NCI-H1105 treated with DMSO at 0.1 percent for 48 hours (cell line): Measurements from ENCODE around the gene RAB2B.

ENCODE experiments used
- DNase-seq: peaks from one replicate; lab custom pipeline; 2025; lab: John Stamatoyannopoulos, UW

Gene RAB2B

DNA sequence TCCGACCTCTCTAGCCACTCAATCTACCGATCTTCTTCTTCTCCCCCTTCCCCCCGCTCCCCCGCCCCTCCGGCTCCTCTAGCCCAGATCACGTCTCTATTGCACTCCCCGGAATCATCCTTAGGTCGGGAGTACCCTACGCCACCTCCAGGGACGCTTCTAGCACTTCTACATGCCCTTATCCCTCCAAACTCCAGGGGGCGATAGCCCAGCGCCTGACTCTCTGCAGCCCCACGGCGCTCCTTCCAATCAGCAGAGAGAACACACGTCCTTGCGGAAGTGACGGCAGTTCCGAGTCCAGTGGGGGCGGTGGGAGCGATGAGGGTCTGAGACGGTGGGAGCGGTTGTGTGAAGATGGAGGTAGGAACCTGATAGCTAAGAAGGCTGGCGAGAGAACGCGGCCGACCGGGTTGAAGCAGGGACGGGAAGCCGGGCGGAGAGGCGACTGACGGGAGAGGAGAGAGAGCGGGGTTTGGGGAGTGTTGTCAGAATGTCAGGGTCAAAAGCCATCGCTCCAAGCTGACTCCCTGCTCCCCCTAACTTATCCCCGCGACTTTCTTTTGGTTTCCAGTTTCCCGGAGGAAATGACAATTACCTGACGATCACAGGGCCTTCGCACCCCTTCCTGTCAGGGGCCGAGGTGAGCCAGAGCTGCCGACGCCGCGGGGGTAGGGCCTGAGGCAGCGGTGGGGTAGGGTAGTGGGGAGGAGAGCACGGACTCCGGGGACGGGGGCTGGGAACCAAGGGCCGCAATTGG lies at the start of gene RAB2B, which contains the start of gene TOX4:
Gene RAB2B, minus strand, starts transcription at position 35 of the 757 bp plus-strand sequence. CDS start 87 bp downstream, outside the sequence.
Gene TOX4, plus strand, starts transcription at position 271 of the 757 bp plus-strand sequence. Its CDS starts 84 bp downstream, at position 355.
- peak; percentile 98 for DNase-seq

DNA sequence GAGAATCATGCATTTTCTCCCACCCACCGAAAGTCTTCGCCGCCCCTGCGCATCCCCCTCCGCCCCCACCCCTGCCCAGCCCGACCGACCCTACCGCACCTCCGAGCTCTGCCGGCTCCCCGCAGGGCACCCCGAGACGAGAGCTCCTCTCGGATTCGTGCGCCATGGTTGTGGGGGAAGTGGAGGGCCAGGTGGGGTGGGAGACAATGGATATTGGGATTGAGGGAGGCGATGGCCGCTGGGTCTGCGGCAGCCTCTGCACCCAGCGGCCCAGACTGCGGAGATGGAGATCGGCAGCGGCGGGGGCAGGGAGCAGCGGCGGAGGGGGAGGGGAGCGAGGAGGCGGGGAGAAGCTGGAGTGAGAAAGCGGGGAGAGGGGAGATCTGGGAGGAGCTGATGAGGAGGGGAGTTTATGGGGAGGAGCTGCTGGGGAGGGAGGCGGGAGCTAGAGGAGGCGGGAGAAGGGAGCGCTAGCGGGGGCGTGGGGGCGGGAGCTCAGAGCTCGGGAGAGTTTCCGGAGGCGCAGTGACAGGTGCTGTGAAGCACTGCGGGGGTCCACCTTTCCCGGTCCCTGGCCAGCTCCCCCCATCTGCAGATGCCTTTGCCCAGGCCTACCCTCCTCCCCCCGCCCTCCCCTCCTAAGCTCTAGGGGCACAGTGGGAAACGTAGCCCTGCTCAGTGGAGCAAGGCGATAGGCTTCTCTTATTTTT lies 49.4 kb upstream of the RAB2B start, which contains the start of gene SALL2:
Gene SALL2, minus strand, starts transcription at position 385 of the 710 bp plus-strand sequence. Its CDS starts 219 bp downstream, at position 166.
- peak; percentile 91 for DNase-seq

DNA sequence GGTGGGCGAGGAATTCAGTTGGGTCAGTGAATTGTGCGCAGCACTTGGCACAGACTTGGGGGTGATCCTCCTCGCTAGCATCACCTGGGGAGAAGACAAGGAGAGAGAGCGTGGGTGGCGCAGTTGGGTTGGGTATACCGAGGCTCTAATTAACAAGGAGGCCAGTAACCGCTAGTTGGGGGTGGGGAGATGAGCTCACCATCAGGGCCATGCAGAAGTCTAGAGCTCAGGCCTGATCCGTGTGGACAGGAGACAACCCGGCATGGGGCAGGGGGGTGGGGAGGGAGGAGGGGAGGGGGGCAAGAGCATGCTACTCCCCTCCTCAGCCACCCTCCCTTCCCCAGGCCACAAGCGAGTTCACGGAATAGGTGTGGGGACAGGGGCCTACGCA lies 48.8 kb upstream of the RAB2B start:
- DNase-seq = peak; percentile 11

DNA sequence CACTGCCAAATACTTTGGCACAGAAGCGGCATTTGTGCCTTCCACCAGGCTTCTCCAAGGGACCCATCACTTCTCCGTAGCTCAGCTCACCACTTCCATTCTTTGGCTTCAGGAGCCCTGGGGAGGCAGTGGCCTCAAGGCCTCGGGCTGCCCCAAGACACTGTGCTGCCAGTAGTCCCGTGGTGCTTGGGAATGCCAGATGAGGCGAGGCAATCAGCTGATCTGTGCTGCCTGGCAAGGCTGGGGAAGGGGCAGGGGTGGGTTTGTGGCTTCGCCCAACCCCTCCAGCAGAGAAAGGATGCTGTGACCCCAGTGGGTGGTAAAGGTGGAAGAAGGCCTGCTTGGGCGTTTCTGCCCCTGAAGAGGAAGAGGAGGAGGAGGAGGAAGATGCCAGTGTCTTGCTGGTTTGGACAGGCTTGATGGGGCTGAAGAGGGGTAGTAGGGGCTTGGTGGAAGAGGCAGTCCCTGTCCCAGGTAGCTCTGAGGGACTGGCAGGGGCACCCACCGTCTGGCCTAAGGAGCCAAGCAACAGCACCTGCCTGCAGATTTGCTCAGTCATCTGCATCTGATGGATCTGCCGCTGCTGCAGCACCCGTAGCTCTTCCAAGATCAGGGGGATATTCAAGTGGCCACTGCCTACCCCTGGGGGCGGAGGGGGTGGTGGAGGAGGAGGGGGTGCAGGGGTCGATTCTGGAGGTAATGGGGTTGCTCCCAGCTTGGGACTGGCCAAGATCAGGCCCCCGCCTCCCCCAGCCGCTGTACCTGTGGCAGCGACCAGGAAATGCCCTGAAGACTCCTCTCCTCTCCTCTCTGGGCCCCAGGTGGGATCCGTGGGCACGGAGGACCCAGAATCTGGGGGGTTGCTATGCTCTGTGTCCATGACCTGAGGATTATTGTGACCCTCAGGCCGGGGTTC lies 48.1 kb upstream of the RAB2B start:
- DNase-seq = no peak

DNA sequence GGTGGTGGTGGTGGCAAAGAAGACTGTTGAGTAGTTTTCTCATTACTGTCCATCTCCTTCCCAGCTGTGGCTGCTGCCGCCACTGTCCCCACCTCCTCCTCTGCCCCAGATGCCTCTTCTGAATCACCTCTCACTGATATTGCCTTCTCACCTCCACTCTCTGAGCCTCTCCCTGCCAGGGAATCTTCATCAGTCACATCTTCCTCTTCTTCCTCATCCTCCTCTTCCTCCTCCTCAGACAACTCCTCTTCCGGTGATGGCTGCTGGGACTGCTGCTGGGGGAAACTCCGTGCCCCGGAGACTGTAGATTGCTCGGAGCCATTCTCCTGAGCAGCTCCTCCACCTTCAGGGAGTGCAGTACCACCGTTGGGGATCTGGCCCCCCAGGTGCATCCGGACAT lies 46.4 kb upstream of the RAB2B start:
- DNase-seq = no peak

DNA sequence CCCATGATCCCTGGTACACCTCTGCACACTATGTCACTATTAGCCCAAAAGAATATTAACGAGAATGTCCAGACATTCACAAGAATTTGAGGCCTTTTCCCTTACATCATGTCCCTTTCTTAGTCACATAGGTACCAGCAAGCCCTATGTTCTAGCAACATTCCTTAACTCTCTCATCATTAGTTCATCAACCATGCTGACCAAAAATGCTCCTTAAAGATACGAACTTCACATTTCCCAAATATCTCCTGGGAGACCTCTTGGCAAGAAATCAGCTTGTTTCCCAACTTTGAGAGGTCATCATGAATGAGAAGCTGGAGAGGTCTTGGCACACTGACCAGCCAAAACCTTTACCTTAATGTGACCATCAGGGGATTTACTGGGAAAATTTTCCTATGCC lies 44.7 kb upstream of the RAB2B start:
- no peak for DNase-seq

DNA sequence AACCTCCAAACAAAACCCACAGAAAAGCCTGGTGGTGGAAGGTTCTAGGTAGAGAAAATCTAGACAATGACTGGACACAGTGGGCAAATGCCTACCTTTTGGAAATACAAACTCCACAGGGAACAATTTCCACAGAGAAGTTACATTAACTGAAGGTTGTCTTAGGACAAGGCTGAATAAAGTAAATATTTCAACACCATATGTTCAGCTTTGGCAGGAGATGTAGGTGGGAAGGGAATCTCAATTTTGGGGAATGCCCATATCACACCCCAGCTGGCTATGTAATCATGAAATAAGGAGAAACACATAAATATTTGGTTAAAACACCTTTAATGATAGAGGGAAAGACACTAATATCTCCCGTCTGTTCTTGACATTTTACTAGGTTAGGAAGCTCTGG lies 44.0 kb upstream of the RAB2B start:
- no peak for DNase-seq

DNA sequence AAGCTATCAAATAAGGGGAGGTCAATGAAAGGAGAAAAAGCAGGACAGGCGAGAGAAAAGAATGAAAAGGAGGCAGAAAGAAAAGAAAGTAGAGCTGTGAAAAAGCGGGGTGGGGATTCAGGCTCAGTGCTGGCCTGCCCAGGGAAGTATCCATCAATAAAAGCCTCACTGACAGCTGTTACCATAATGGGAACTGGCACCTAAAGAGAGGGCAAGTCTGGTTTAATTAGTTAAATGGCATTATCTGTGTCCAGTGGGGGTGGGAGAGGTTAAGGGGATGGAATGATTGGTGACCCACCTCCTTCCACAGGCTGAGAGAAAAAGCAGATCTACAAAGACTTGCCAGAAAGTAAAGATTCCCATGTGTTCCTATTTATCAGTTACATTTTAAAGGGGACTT lies 42.0 kb upstream of the RAB2B start:
- DNase-seq = no peak

DNA sequence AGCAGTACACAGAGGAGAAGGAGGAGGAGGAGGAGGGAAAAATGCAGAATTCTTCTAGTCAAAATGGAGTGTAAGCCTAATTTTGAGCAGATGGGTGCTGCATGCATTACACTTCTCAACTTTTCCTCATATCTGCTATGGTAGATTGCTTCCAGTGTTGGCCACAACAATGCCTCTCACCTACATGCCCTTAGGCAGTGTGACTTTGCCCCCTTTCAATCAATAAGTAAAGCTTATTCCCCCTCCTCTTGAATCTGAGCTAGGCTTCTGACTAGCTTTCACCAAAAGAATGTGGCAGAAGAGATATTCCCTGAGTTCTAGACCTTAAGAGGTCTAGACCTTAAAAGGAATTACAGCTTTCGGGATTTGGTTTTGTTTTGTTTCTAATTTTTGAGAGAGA lies 37.6 kb upstream of the RAB2B start:
- DNase-seq = no peak

DNA sequence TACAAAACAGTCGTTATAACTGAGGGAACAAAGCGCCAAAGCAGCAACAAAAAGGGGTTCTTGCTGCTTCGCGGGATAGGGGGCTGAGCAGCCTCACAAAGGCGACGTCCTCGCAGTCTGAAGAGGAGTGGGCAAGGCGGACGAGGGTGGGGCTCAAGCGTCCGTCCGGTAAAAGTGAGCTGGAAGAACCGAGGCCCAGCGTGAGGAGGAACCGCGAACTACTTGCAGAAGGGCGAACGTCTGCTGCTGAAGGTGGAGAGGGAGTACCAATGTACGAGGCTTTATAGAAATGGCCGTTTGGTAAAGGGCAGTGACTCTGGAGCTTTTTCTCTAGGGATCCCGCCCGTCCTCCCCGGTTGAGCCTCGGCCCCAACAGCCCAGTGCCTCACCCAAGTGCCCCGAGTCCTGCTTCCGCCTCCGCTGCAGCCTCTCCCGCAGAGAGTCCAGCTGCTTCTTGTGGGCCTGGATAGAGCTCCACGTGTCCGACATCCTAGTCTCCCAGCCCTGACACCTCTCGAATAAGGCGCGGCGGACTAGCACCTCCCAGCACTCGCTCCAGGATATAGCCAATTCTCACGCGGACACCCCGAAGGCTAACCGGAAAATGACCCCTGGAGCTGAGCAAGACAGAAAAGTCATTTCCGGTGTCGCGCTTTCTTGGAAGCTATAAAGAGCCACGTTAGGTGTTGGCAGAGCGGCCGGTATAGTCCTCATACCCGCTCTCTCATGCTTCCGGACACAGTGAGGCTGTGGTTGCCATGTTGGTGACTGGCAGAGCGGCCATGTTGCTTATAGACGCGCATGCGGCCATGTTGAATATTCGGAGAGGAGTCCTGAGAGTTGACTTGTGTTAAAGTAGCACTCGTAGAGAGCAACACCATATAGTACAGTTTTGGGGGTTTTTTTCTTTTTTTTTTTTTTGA lies 34.2 kb upstream of the RAB2B start, which contains the start of gene METTL3:
Gene METTL3, minus strand, starts transcription at position 606 of the 923 bp plus-strand sequence. Its CDS starts 117 bp downstream, at position 489.
- DNase-seq = peak; percentile 98

DNA sequence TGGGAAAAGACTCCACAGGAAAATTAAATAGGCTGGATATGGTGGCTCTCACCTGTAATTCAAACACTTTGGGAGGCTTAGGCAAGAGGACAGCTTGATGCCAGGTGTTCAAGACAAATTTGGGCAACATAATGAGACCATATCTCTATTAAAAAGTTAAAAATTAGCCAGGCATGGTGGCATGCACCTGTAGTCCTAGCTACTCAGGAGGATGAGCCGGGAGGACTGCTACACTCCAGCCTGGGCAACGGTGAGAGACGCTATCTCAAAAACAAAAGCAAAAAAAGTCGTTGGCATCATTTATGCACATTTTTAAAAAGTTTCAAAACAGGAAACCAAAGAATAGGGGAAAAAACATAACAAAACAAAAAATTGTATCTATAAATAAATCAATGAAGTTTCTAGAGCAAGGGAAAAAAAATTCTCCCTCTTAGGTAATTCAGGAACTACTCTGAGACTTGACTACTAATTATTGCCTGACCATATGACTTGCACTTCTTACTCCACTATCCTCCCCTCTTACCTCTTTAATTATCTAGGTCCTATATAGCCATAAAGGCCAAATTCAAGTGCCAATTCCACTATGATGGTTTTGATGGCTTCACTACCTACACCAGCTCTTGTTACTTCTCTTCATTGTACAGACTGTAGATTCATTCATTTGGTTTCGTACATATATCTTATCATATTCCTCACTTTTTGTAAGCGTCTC lies 32.8 kb upstream of the RAB2B start:
- DNase-seq = no peak

DNA sequence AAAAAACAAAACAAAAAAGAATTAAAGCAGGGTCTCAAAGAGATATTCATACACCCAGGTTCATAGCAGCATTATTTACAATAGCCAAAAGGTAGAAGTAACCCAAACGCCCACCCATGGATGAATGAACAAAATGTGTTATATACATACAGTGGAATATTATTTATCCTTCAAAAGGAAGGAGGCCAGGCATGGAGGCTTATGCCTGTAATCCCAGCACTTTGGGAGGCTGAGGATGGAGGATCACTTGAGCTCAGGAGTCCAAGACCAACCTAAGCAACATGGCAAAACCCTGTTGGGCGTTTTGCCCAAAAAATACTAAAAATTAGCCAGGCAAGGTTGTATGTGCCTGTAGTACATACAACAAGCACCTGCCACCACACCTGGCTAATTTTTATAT lies 29.8 kb upstream of the RAB2B start:
- no peak for DNase-seq

DNA sequence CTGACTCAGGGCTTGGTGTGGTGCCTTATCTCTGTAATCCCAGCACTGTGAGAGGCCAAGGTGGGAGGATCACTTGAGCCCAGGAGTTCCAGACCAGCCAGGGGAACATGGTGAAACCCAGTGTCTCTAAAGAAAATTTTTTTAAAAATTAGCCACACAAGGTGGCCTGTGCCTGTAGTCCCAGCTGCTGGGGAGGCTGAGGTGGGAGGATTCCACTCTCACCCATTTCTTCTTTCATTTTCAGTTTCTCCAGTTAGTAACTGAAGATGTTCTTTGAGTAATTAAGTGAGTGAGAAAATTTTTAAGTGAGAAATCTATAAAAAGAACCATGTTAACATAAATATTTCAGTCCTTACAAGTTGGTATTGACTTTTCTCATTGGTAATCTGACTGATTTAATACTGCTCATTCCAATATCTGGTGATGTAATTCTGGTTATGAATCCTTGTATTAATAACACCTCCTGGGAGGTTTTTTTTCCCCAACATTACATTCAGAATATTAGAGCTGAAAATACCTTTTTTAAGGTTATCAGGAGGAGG lies 28.3 kb upstream of the RAB2B start:
- DNase-seq = no peak

DNA sequence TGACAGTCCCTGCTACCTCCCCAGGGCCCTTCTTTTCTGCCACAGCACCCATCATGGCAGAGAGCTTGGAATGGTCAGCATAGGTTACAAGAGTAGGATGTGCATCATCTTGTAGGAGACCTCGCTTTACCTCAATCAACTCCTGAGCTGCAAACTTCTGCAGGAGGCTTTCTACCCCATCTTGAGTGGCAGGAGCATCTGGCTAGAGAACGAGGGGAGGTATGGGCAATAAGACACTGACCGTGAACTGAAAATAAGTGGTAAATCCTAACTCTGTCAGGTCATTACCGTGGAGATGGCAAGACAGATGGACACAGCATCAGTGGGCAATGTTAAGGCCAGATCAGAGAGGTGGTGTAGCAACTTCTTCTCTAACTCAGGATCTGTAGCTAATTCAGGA lies 26.6 kb upstream of the RAB2B start:
- DNase-seq = no peak

DNA sequence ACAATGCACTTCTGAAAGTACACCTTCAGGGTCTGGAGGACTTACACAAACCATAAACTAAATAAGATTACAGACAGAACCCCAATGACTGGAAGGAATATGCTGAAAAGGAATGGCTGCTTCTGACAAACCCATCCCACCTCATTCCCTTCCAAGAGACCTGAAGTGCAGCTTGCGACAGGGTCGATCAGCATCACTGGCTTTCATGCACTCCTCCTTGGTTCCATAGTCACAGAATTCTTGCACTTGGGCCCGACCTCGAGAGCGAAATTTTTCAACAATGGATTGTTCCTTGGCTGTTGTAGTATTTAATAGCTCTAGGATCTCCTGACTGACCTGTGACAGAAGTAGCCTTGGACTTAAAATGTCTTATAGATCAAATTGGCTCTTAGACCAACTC lies 24.8 kb upstream of the RAB2B start:
- no peak for DNase-seq

DNA sequence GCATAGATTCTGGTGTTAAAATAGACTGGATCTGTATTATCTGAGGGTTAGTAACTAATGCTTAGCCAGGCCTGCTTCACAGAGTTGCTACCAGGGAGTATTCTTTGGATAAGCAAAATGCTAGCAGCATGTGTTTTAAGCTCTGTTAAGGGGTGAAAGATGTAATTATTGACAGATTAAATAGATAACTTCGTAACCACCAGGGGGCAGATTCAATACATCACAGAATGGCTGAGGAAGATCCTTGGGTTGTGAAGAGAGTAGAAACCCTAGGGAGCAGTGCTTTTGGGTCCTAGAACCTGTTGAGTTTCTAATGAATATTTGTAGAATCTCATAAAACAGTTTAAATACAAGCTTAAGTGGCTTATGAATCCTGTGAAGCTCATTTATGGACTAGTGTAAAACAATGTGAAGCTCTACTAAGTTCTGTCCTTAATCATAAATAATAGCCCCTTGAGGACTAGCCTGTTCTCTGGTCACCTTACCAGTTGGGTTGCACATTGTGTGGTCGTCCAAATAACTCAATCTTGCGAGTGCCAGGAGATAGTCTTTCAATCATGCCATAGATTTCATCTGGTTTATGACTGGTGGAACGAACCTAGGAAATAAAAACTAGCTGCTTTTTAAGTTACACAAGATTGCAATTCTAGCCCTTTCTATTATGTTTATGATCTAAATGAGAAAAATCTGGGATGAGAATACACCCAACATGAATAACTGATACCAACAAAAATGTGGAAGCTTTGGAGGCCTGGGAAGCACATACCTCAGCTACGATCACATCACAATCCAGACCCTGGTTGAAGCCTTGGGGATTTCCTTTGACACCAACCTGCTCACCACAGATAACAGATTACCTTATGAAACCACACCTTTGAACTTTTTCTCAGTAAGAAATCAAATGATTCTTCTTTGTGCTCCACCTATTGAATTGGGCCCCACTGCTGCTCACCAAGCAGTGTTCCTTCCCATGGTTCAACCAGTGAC lies 22.1 kb upstream of the RAB2B start:
- peak; percentile 64 for DNase-seq

DNA sequence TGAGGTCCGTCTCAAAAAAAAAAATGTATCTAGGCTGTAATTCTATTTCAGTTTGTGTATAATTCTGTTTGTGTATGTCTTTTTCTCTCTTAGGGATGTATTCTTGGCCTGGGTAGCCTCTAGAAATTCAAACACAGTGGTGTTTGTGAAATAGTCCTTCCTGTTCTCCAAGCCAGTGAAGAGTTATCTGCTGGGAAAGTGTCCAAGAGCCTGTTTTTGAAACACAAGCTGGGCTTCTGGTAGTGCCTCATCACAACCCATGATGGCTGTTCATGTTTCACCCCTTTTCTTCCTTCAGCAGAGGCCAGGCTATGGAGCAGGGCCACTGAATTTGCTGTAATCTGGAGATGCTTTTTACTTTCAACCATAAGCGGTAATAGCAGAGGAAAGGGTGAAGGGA lies 19.7 kb upstream of the RAB2B start:
- no peak for DNase-seq

DNA sequence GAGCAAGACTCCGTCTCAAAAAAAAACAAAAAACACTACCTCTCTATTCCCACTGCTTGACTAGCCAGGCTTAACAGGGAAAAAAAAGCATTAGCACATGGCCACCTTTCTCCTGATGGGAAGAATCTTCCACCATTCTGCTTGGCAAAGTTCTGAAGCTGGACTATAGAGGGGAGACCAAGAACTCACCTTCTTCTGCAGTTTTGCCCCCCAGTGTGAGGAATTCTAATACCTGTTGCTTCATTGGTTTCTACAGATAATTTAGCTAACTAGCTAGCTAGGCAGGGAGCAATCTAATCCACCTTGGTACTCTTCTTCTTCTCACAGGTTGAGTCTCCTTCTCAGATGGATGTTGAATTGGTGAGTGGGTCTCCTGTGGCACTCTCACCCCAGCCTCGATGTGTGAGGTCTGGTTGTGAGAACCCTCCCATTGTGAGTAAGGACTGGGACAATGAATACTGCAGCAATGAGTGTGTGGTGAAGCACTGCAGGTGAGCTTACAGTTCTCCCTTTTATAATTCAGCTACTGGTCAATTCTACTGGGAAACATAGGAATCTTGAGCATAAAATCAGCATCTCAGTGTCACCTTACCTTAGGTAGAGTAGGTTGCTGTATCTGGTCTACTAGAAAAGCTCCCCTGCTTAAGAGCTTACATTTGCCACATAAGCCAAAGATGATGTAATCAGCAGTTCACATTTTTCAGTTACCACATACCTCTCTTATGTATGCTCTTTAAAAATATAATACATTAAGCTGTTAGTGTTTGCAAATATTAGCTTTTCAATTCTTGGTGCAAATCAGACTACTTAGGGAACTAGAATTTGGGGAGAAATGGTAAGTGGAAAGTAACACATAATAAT lies 18.4 kb upstream of the RAB2B start:
- no peak for DNase-seq
